Putamen (tissue), 1 donor: ENCODE measurements around the gene ATP12A.

Source experiments
- DNase-seq: peaks from one replicate; pipeline ENCODE4 v3.0.0-alpha.2; 2016; ENCODE audit warnings: low spot score

ATP12A gene

GRCh38 chr13:24680258-24680920, at the start of gene ATP12A:
TSS of gene ATP12A (plus strand) at chr13:24680408. CDS start at chr13:24680744, 336 bp downstream.
- DNase-seq = no peak

GRCh38 chr13:24630851-24631620, 49.2 kb upstream of the ATP12A start:
- no peak for DNase-seq

GRCh38 chr13:24631922-24632321, 48.3 kb upstream of the ATP12A start:
- DNase-seq = no peak

- DNase-seq = no peak
These were observed 47.7 kb upstream of the ATP12A start for GRCh38 chr13:24632382-24633121.

GRCh38 chr13:24636776-24637175, 43.4 kb upstream of the ATP12A start:
- DNase-seq = no peak

- DNase-seq = no peak
These were observed 42.1 kb upstream of the ATP12A start for GRCh38 chr13:24638096-24638495.

GRCh38 chr13:24640752-24641151, 39.5 kb upstream of the ATP12A start:
- DNase-seq = no peak

GRCh38 chr13:24642219-24642618, 38.0 kb upstream of the ATP12A start:
- no peak for DNase-seq

- no peak for DNase-seq
These were observed 36.2 kb upstream of the ATP12A start for GRCh38 chr13:24644036-24644435.

GRCh38 chr13:24648271-24648670, 31.9 kb upstream of the ATP12A start:
- DNase-seq = no peak

- no peak for DNase-seq
These were observed 31.1 kb upstream of the ATP12A start for GRCh38 chr13:24648983-24649687.

- DNase-seq = no peak
These were observed 30.5 kb upstream of the ATP12A start for GRCh38 chr13:24649688-24650043.

- no peak for DNase-seq
These were observed 30.0 kb upstream of the ATP12A start for GRCh38 chr13:24650161-24650560.

GRCh38 chr13:24651718-24652345, 28.4 kb upstream of the ATP12A start:
- no peak for DNase-seq

GRCh38 chr13:24652359-24652758, 27.8 kb upstream of the ATP12A start:
- DNase-seq = no peak

- DNase-seq = no peak
These were observed 25.5 kb upstream of the ATP12A start for GRCh38 chr13:24654741-24655140.

GRCh38 chr13:24659239-24659638, 21.0 kb upstream of the ATP12A start:
- DNase-seq = no peak

GRCh38 chr13:24660023-24660741, 20.0 kb upstream of the ATP12A start:
- DNase-seq = no peak

- no peak for DNase-seq
These were observed 18.5 kb upstream of the ATP12A start for GRCh38 chr13:24661713-24662112.

- DNase-seq = no peak
These were observed 17.8 kb upstream of the ATP12A start for GRCh38 chr13:24662195-24663088.
